GM18502 (cell line): Measurements from ENCODE around the gene CRADD.
"Not testable (repeated sequence)": the region's sequence is repeated elsewhere in the genome, so short reads cannot be mapped to it uniquely, and the experiment has no call there.

Experiments
- ATAC-seq: cut with Tn5 transposase; IDR thresholded peaks from one replicate; pipeline ENCODE4 v1.9.1; 2021; ENCODE audit warnings: mild to moderate bottlenecking; ENCODE audit not compliant: unreplicated experiment, poor library complexity

Gene CRADD

DNA sequence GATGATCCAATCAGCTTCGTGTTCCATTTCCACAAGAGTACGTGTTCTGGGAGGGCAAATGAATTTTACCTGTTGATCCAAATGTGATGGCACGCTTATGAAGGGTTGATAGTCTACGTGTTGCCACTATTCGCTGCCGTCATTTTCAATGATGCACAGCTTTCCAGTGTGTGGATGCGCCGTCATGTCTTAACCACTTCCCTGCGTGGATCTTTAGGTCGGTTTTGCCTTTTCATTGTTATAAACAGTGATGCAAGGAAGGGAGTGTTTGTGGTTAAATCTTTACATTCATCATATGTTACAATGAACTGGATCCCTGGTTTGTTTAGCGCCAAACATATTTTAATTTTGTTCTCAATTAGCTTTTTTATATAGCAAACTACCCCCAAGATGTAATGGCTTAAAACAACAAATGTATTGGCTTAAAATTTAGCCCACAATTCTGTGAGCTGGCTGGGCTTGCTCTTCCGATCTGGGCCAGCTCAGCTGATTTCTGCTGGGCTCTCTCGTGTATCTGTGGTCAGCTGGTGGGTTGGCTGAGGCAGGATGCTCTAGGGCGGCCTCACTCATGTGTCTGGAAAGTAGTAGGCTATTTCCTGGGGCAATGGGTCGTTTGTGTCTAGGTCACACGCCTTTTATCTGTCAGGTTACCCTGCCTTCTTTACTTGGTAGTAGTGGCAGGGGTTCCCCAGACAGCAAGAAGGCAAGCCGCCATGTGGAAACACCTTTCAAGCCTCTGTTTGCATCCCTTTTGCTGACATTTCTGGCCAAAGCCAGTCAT, 176.7 kb downstream of the CRADD start:
- no peak for ATAC-seq

- ATAC-seq, result no peak
Observed at GRCh38 chr12:93855261-93855660, 178.1 kb downstream of the CRADD start.

- no peak for ATAC-seq
Observed at GRCh38 chr12:93856611-93857010, 179.4 kb downstream of the CRADD start.

DNA sequence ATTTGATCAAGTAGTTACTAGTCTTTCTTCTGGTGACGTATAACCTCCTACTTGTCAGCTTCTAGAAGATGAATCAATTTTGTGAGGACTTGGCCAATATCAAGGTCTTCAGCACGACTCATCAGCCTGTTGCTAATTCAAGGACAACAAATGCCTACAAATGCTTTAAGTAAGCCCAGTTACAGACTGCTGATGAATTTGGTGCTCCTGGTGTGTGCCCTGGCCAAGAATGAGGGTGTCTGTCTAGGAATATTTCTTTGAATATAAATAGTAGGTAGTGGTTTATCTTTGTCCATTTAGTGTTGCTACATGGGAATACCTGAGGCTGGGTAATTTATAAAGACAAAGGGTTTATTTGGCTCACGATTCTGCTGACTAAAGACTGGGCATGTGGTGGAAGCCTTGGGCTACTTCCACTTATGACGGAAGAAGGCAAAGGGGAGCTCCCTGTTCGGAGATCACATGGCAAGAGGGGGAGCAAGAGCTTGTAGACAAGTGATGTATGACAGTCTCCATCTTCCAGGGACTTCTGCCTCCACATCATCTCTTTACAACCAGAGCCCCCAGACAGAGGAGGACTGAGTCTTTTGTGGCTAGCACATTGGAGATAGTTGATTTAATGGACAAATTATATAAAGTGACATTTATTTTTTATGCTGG, 180.2 kb downstream of the CRADD start:
- ATAC-seq, result no peak

DNA sequence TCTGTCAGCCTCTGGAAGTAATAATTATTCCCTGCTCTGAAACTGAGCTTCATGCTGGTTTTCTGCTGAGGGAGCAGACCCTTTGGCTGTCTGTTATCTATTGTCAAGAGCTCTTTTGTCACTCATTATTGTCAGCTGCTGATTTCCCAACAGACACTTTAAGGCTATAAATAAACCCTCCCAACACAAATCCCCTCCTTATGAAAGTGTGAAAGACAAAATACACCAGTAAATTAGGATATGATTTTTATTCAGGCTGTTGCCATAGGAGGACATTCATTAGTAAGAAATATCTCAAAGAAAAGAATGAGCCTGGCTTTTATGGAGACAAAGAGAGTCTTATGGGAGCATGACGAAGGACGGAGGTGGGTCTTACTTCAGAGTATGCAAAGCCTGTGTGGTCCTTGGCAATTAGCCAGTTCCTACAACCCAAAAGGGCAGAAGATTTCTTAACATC, 180.8 kb downstream of the CRADD start:
- no peak for ATAC-seq

- no peak for ATAC-seq
Observed at GRCh38 chr12:93860668-93861373, 183.6 kb downstream of the CRADD start.

DNA sequence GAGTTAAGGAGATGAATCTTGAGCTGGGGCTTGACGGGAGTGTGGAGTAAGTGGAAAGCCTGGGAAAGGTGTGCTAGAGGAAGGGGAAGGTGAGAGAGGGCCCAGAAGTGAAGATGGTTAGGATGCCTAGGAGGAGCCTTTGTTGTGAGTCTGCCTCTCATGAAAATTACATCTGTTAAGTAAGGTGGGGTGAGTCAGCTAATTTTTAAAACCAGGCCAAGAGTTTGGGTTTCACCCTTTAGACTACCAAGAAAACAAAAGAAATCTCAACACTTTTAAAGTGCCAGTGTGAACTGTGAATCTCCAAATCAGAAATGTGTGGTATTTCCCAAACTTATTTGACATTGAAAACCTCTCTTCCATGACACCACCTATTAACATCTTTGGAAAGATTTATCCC, 185.2 kb downstream of the CRADD start:
- ATAC-seq, result no peak

- no peak for ATAC-seq
Observed at GRCh38 chr12:93865751-93866150, 188.6 kb downstream of the CRADD start.

DNA sequence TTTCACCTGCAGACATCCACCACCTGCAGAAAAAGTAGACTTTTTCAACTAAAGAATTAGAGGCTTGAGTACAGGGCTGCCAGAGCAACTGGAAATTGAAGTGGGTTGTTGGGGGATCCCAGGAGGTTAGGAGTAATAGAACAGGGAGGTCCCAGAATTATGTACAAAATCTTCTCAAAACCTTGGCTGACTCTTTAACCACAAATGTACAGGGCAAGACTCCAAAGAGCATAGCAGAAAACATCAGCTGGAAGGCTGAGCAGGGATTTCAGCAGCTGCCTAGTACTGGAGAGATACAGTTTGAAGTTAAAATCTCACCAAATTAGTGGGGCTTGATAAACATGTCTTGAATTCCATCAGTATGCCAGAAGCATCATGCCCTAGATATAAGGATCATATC, 191.6 kb downstream of the CRADD start:
- no peak for ATAC-seq

DNA sequence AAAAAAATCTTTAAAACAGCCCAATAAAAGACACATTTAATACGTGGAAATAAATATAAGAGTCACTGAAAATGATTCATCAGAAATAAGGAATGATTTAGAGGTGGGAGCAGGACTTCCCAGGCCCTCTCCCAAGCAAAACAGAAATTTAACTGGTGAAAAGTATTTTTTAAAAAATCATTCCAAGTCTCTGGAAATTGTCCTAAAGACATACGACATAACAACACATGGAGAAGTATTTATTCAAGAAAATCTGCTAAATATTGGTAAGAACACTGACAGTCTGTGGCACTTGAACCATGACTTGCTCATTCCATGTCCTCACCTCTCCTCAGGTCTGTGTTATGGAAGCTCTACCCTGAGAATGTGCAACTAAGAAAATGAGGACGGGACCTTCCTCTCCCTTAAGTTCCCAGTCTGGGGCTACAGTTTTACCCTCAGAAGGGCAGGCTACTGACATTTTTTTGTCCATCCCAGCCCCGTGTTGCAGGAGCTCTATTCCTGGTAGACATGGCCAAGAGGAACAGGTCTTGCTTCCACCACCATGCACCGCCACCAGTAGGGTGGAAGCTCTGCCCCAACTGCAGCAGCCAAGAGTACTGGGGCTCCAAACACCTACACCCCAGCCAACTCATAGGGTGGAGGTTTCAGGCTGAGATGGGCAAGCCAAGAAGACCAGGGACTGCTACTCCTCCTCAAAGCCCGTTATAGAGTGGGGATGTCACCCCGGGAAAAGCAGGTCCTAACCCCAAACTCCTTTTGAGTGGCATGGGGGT, 193.0 kb downstream of the CRADD start:
- ATAC-seq, result no peak

GRCh38 chr12:93871566-93871965, 194.4 kb downstream of the CRADD start:
- ATAC-seq, result not testable (repeated sequence)

- no peak for ATAC-seq
Observed at GRCh38 chr12:93873561-93873960, 196.4 kb downstream of the CRADD start.

DNA sequence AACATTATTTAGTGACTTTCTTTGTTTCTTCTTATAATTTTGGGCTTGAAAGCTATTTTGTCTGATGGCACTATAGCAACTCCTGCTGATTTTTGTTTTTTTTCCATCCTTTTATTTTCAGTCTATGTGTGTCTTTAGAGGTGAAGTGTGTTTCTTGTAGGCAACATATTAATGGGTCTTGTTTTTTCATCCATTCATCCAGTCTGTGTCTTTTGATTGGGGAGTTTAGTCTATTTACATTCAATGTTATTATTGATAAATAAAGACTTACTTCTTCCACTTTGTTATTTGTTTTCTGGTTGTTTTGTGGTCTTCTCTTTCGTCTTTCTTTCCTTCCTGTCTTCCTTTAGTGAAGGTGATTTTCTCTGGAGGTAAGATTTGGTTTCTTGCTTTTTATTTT, 198.0 kb downstream of the CRADD start:
- ATAC-seq, result no peak

- no peak for ATAC-seq
Observed at GRCh38 chr12:93876360-93876759, 199.2 kb downstream of the CRADD start.

DNA sequence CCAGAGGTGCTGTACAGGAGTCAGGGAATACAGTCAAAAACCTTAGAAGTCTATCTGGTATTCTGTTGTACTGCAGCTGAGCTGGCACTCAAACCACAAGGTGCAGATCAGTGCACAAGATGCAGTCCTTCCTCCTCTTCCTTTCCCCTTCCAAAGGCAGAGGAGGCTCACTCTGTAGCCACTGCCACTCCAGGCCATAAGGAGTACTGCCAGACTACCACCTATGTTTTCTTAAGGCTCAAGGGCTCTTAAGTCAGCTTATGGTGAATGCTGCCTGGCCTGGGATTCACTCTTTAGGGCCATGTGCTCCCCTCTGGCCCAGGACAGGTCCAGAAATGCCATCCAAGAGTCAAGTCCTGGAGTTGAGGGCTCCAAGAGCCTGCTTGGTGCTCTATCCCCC, 200.3 kb downstream of the CRADD start:
- ATAC-seq, result no peak

DNA sequence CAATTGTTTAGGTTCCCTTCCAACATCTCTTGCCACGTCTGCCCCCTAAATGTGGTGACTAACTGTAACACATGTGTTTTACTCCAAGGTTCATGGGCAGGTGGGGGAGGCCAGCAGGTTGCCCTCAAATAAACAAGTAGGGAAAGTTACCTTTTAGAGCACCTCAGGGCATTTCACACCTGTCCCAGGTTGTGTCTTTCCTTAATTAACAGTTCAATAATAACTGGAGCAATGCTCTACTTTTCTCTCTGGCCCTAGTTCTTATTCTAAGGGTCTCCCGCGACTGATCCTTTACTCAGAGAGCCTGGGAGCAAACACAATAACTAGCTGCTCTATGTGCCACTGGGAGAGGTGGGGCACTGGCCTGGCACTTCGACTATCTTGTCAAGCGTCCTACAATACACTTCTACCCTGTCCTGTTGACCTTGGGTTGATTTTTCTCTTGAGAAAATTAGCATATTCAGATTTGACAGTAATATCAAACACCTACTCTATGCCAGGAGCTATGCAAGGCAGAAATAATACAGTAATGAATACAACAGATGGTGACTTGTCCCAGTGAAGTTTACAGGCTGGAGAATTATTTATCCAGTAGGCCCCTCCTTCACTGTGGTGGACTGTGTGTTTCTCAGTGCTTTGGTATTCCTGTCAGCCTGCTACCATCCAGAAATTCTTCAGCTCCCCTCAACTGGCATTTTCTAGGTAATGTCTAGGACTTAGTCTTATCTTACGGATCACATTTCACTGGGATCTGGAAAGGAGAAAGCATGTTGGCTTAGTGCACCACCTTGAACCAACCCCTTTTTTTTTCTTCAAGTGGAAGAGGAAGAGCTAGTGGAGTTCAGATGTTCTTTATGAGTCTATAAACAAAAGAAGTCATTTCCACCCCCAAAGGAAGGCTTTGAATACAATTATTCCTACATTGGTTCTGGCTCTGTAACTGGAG, 202.6 kb downstream of the CRADD start:
- no peak for ATAC-seq

DNA sequence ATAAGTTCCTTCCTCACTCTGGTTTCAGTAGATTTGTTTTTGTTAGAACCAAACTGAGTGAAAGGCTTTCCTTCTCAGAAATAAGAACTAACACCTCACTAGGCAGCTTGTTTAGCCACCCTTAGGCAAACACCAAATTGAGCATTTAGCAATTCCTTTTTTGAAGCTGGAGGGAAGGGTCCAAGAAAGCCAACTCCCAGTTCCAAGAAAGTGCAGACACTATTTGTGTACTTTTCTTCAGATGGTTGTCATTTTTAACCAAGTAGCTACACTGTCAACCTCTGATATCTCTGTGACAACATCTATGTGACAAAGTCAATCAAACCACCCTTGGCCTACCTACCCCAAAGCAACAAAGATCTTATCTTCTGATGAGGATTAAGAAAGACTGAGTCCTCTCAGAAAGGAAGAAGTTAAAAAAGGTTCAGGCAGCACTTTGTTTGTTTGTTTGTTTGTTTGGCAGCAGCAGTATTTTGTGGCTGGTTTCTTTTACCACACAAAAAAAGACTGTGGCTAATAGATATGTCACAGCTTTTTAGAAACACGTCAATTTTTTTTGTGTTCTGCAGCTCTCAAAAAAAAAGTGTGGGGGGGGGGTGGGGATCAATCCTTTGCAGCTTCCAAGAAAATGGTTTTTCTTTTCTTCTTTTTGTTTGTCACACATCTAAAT, 203.8 kb downstream of the CRADD start:
- ATAC-seq, result no peak

- no peak for ATAC-seq
Observed at GRCh38 chr12:93882763-93883162, 205.6 kb downstream of the CRADD start.
